ENCODE results near the gene DMGDH. TPM values are rescaled to one million over a fixed set of nuclear protein-coding genes. Genes with fewer than 3 reads are reported as not detected.

The DMGDH gene
- total and polyA plus RNA-seq, 2 donors (not counting 3 experiments of a cell fraction or from before 2014, with no cell fraction given), result 0.11 TPM; not detected in 1

DNA sequence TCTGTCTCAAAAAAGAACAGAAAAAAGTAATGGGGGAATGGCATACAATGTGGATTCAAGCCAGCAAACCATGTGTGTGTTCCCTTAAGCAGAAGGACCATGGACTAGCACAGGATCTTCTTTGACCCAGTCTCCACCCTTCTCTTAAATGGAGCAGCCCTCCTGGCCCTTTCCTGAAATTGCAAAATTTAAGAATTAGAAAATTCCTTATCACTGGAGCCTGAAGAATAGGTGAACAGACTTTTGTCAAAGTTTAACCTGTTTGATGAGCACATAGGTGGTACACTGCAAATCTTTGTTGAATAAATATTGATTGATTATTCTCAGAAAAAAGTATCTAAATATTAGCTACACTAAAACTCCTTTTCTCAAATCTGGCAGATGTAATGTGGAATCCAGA, 12.6 kb downstream of the DMGDH start:
- FAIRE-seq, result no peak
- H3K27ac ChIP-seq (ENCODE audit: insufficient read depth, low read depth, low read length), result no peak overlapping the region
- H3K36me3 ChIP-seq (ENCODE audit: control insufficient read depth in 2 of 2, extremely low read depth in 1 of 2, insufficient read depth in 2 of 2, low read length in 2 of 2), result no peaks in the 10 kb centered on the region
- no peak overlapping the region for H2AFZ ChIP-seq (ENCODE audit: low read depth, low read length)
- dilution Hi-C loops (cut with MboI; ENCODE audit: extremely low pct_ligation_motif_present, low sequenced_read_pairs), result no loop called here
- intact Hi-C loops (cut with micrococcal nuclease), result loop anchor here (10.0 kb wide), 1 partner anchor 1762 kb away; no protein-coding TSS in a partner anchor
- no peak overlapping the region for H3K4me3 ChIP-seq (replicated peaks in 1 of 3; ENCODE audit: insufficient read depth in 1 of 3, low read depth in 1 of 3, low read length in 3 of 3)
- CTCF ChIA-PET, result interaction anchor here (0.8 to 1.3 kb wide), 2 partner anchors 32 to 76 kb away, joined by 3 read pairs; no protein-coding TSS in a partner anchor
- no peak overlapping the region for H3K9ac ChIP-seq (replicated peaks; ENCODE audit: extremely low read depth, insufficient read depth, low read length)
- no peaks in the 10 kb centered on the region for H3K79me2 ChIP-seq (ENCODE audit: control insufficient read depth, insufficient read depth, low read length)
- BruUV-seq (replicated peaks), result no TSS peak
- no peaks in the 10 kb centered on the region for H3K9me3 ChIP-seq (replicated peaks; ENCODE audit: control insufficient read depth, insufficient read depth, low read length)
- TF ChIP-seq MAX (IDR thresholded peaks at IDR 0.05; ENCODE audit: insufficient read depth, insufficient read length) (no peak), CTCF (IDR thresholded peaks at IDR 0.05; ENCODE audit: extremely low read depth in 1 of 2, insufficient read depth in 1 of 2, low read depth in 1 of 2, low read length in 2 of 2) (no peak), POLR2AphosphoS5 (IDR thresholded peaks at IDR 0.05; ENCODE audit: insufficient read depth, low read depth, low read length) (no peak), POLR2A (IDR thresholded peaks at IDR 0.05; ENCODE audit: low read depth, low read length) (no peak)
- H3K27me3 ChIP-seq (ENCODE audit: control insufficient read depth in 2 of 2, insufficient read depth in 2 of 2, low read length in 2 of 2), result peaks cover 2 to 4% of the 10 kb centered on the region in 2 experiments
- no peak for DNase-seq (ENCODE audit: low read depth, low spot score)
- H3K4me1 ChIP-seq (ENCODE audit: control insufficient read depth, extremely low read depth, insufficient read depth, low read length), result no peaks in the 10 kb centered on the region
- H3K4me2 ChIP-seq (ENCODE audit: insufficient read depth, low read length), result no peak overlapping the region
- POLR2A ChIA-PET, result no interaction called here
- no peaks in the 10 kb centered on the region for H3K9me1 ChIP-seq (replicated peaks; ENCODE audit: control insufficient read depth, extremely low read depth, insufficient read depth, low read length)
- no peaks in the 10 kb centered on the region for H4K20me1 ChIP-seq (replicated peaks; ENCODE audit: control insufficient read depth, extremely low read depth, insufficient read depth, low read length)

DNA sequence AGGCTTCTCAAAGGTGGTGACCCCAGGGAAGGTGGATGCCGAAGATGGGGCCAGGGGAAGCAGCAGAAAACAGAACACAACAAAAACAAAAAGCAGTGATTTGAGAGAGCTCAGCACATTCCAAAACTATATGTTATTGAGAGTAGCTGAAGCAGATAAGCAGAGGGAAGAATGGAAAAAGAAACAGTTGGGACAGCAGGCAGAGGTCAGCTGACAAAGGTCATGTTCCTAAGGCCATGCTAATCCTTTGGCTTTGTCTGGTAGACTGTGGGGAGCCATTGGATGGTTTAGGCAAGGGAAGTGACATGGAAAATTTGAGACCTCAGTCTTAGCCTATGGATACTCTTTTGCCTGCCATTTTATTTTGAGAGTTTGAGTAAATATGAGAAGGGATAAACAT, 14.5 kb downstream of the DMGDH start:
- H3K36me3 ChIP-seq (ENCODE audit: control insufficient read depth in 2 of 2, extremely low read depth in 1 of 2, insufficient read depth in 2 of 2, low read length in 2 of 2), result no peaks in the 10 kb centered on the region
- H3K27ac ChIP-seq (ENCODE audit: insufficient read depth, low read depth, low read length), result no peak overlapping the region
- no peak for FAIRE-seq
- H2AFZ ChIP-seq (ENCODE audit: low read depth, low read length), result no peak overlapping the region
- H3K27me3 ChIP-seq (ENCODE audit: control insufficient read depth in 2 of 2, insufficient read depth in 2 of 2, low read length in 2 of 2), result peaks cover 4% of the 10 kb centered on the region in 2 experiments
- BruUV-seq (replicated peaks), result no TSS peak
- ChIA-PET CTCF (no interaction called here), POLR2A (interaction anchor here (0.6 kb wide), 1 partner anchor 20 kb away, joined by 4 read pairs; no protein-coding TSS in a partner anchor)
- no peak overlapping the region for H3K4me3 ChIP-seq (replicated peaks in 1 of 3; ENCODE audit: insufficient read depth in 1 of 3, low read depth in 1 of 3, low read length in 3 of 3)
- H4K20me1 ChIP-seq (replicated peaks; ENCODE audit: control insufficient read depth, extremely low read depth, insufficient read depth, low read length), result no peaks in the 10 kb centered on the region
- no peaks in the 10 kb centered on the region for H3K79me2 ChIP-seq (ENCODE audit: control insufficient read depth, insufficient read depth, low read length)
- no peaks in the 10 kb centered on the region for H3K4me1 ChIP-seq (ENCODE audit: control insufficient read depth, extremely low read depth, insufficient read depth, low read length)
- no peaks in the 10 kb centered on the region for H3K9me3 ChIP-seq (replicated peaks; ENCODE audit: control insufficient read depth, insufficient read depth, low read length)
- no peak for TF ChIP-seq MYC (IDR thresholded peaks at IDR 0.05; ENCODE audit: low read depth, low read length)
- no peak for TF ChIP-seq MAX (IDR thresholded peaks at IDR 0.05; ENCODE audit: insufficient read depth, insufficient read length)
- no peak for TF ChIP-seq CTCF (IDR thresholded peaks at IDR 0.05; ENCODE audit: extremely low read depth in 1 of 2, insufficient read depth in 1 of 2, low read depth in 1 of 2, low read length in 2 of 2)
- TF ChIP-seq FOS (IDR thresholded peaks at IDR 0.05; ENCODE audit: borderline replicate concordance, insufficient read depth, low read length), result no peak
- no peak for TF ChIP-seq GATA2 (IDR thresholded peaks at IDR 0.05; ENCODE audit: insufficient read depth, insufficient read length, low read depth, low read length)
- TF ChIP-seq JUN (IDR thresholded peaks at IDR 0.05; ENCODE audit: borderline replicate concordance, insufficient read depth, insufficient read length, low read depth), result no peak
- no peak for TF ChIP-seq POLR2AphosphoS5 (IDR thresholded peaks at IDR 0.05; ENCODE audit: insufficient read depth, low read depth, low read length)
- no peak for TF ChIP-seq EZH2 (IDR thresholded peaks at IDR 0.05; ENCODE audit: borderline replicate concordance, low read depth, low read length, severe bottlenecking)
- TF ChIP-seq POLR2A (IDR thresholded peaks at IDR 0.05; ENCODE audit: low read depth, low read length), result no peak
- no peak overlapping the region for H3K4me2 ChIP-seq (ENCODE audit: insufficient read depth, low read length)
- no peak overlapping the region for H3K9ac ChIP-seq (replicated peaks; ENCODE audit: extremely low read depth, insufficient read depth, low read length)
- no peak for DNase-seq (ENCODE audit: low read depth, low spot score)
- H3K9me1 ChIP-seq (replicated peaks; ENCODE audit: control insufficient read depth, extremely low read depth, insufficient read depth, low read length), result no peaks in the 10 kb centered on the region
- intact Hi-C loops (cut with micrococcal nuclease), result loop anchor here (10.0 kb wide), 1 partner anchor 1760 kb away; no protein-coding TSS in a partner anchor
- dilution Hi-C loops (cut with MboI; ENCODE audit: extremely low pct_ligation_motif_present, low sequenced_read_pairs), result no loop called here
